Large intestine (tissue), 3 donors: ENCODE measurements around the gene TTC23. TPM values are rescaled to one million over a fixed set of nuclear protein-coding genes. Genes with fewer than 3 reads are reported as not detected.

Source experiments
- DNase-seq, 2 donors: peaks; one replicate each; pipeline versions ENCODE4 v3.0.0 to v3.0.0-alpha.2; 2013
- H3K27ac ChIP-seq: one replicate; pipeline ENCODE4 v1.5.1; 2013; ENCODE audit warnings: low read length
- H3K27me3 ChIP-seq: 2 replicates; pipeline ENCODE4 v1.6.1; 2013; ENCODE audit warnings: low read length; ENCODE audit not compliant: control insufficient read depth, insufficient read depth
- H3K36me3 ChIP-seq: 2 replicates; pipeline ENCODE4 v1.6.1; 2013; ENCODE audit warnings: low read length; ENCODE audit not compliant: control insufficient read depth, insufficient read depth
- H3K4me1 ChIP-seq: one replicate; pipeline ENCODE4 v1.6.1; 2013; ENCODE audit warnings: low read length; ENCODE audit not compliant: control insufficient read depth, insufficient read depth
- H3K4me3 ChIP-seq: one replicate; pipeline ENCODE4 v1.5.1; 2013; ENCODE audit warnings: low read length
- H3K9me3 ChIP-seq: one replicate; pipeline ENCODE4 v1.6.1; 2013; ENCODE audit warnings: mild to moderate bottlenecking, low read depth, low read length, moderate library complexity; ENCODE audit not compliant: control insufficient read depth
- WGBS: methylation state at CpG from one replicate; pipeline ENCODE4 v1.1.5; 2013; ENCODE audit warnings: low lambda C conversion rate; ENCODE audit not compliant: insufficient coverage; 5-methylcytosine and 5-hydroxymethylcytosine counted together
- polyA plus RNA-seq: library from polyadenylated mRNA; unstranded; fragments of 120-200 nt; gene quantifications from one replicate; pipeline ENCODE4 v1.2.1, GENCODE V29; 2013

TTC23 gene
- polyA plus RNA-seq, 1 donor, result 16.3 TPM

- no peak for DNase-seq
- no peak overlapping the region for H3K4me3 ChIP-seq
- H3K27ac ChIP-seq, result no peak overlapping the region
- no peaks in the 10 kb centered on the region for H3K27me3 ChIP-seq
- H3K36me3 ChIP-seq, result peaks cover 42% of the 10 kb centered on the region
- H3K9me3 ChIP-seq, result no peaks in the 10 kb centered on the region
- no peaks in the 10 kb centered on the region for H3K4me1 ChIP-seq
- no CpG with 5 or more reads among the region's 23 CpGs for WGBS
Observed at GRCh38 chr15:99165956-99166689, 83.3 kb downstream of the TTC23 start.

- Histone ChIP-seq H3K4me3 (no peak overlapping the region), H3K36me3 (peaks cover 39% of the 10 kb centered on the region), H3K4me1 (no peaks in the 10 kb centered on the region), H3K27me3 (no peaks in the 10 kb centered on the region), H3K27ac (no peak overlapping the region), H3K9me3 (no peaks in the 10 kb centered on the region)
- no CpG with 5 or more reads among the region's 3 CpGs for WGBS
- no peak for DNase-seq
Observed at GRCh38 chr15:99165020-99165790, 84.2 kb downstream of the TTC23 start.

GRCh38 chr15:99164119-99164518 lies 85.3 kb downstream of the TTC23 start:
- peaks cover 46% of the 10 kb centered on the region for H3K36me3 ChIP-seq
- DNase-seq, result no peak
- H3K4me1 ChIP-seq, result no peaks in the 10 kb centered on the region
- H3K9me3 ChIP-seq, result no peaks in the 10 kb centered on the region
- H3K27ac ChIP-seq, result no peak overlapping the region
- no CpG with 5 or more reads among the region's 3 CpGs for WGBS
- no peak overlapping the region for H3K4me3 ChIP-seq
- no peaks in the 10 kb centered on the region for H3K27me3 ChIP-seq

- no peak overlapping the region for H3K27ac ChIP-seq
- H3K36me3 ChIP-seq, result peaks cover 47% of the 10 kb centered on the region
- H3K9me3 ChIP-seq, result no peaks in the 10 kb centered on the region
- H3K4me1 ChIP-seq, result no peaks in the 10 kb centered on the region
- no peak overlapping the region for H3K4me3 ChIP-seq
- H3K27me3 ChIP-seq, result no peaks in the 10 kb centered on the region
- no CpG with 5 or more reads among the region's 4 CpGs for WGBS
- DNase-seq, result no peak
Observed at GRCh38 chr15:99163271-99164062, 85.9 kb downstream of the TTC23 start.

GRCh38 chr15:99158626-99159412 lies 90.6 kb downstream of the TTC23 start:
- peaks cover 29% of the 10 kb centered on the region for H3K36me3 ChIP-seq
- no peaks in the 10 kb centered on the region for H3K4me1 ChIP-seq
- H3K27ac ChIP-seq, result no peak overlapping the region
- no peaks in the 10 kb centered on the region for H3K27me3 ChIP-seq
- no peak overlapping the region for H3K4me3 ChIP-seq
- no CpG with 5 or more reads among the region's 6 CpGs for WGBS
- H3K9me3 ChIP-seq, result no peaks in the 10 kb centered on the region
- DNase-seq, result no peak

GRCh38 chr15:99157456-99157855 lies 91.9 kb downstream of the TTC23 start:
- no peaks in the 10 kb centered on the region for H3K27me3 ChIP-seq
- no peaks in the 10 kb centered on the region for H3K9me3 ChIP-seq
- no CpG with 5 or more reads among the region's 3 CpGs for WGBS
- H3K36me3 ChIP-seq, result peaks cover 28% of the 10 kb centered on the region
- no peak overlapping the region for H3K4me3 ChIP-seq
- no peak overlapping the region for H3K27ac ChIP-seq
- no peaks in the 10 kb centered on the region for H3K4me1 ChIP-seq
- no peak for DNase-seq

GRCh38 chr15:99155961-99156443 lies 93.4 kb downstream of the TTC23 start:
- DNase-seq, result peak; percentile 37 to 65

GRCh38 chr15:99154271-99154670 lies 95.1 kb downstream of the TTC23 start:
- 100% methylated on average over 1 of the region's 2 CpGs for WGBS
- Histone ChIP-seq H3K27ac (no peak overlapping the region), H3K27me3 (no peaks in the 10 kb centered on the region), H3K4me3 (no peak overlapping the region), H3K36me3 (peaks cover 32% of the 10 kb centered on the region), H3K4me1 (no peaks in the 10 kb centered on the region), H3K9me3 (no peaks in the 10 kb centered on the region)
- DNase-seq, result peak in 1 of 2 donors; percentile 48

More at GRCh38 chr15:99155961-99156443, 93.4 kb downstream of the TTC23 start:
- no peaks in the 10 kb centered on the region for H3K9me3 ChIP-seq
- H3K27me3 ChIP-seq, result no peaks in the 10 kb centered on the region
- peaks cover 28% of the 10 kb centered on the region for H3K36me3 ChIP-seq
- H3K27ac ChIP-seq, result peak overlapping the region; percentile 8
- no peaks in the 10 kb centered on the region for H3K4me1 ChIP-seq
- H3K4me3 ChIP-seq, result no peak overlapping the region
- WGBS, result 56% methylated on average over 3 of the region's 9 CpGs

GRCh38 chr15:99153026-99153535 lies 96.3 kb downstream of the TTC23 start:
- WGBS, result 0% methylated on average over 1 of the region's 6 CpGs
- Histone ChIP-seq H3K4me1 (no peaks in the 10 kb centered on the region), H3K27ac (no peak overlapping the region), H3K4me3 (no peak overlapping the region), H3K27me3 (no peaks in the 10 kb centered on the region), H3K36me3 (peaks cover 28% of the 10 kb centered on the region), H3K9me3 (no peaks in the 10 kb centered on the region)
- DNase-seq, result no peak
